Hematopoietic multipotent progenitor cell treated with erythropoietin and hydrocortisone succinate and interleukin-3 and kit ligand, for 17 days (in vitro differentiated cells): ENCODE measurements around the gene CHST2.
"Not testable (repeated sequence)": the region's sequence is repeated elsewhere in the genome, so short reads cannot be mapped to it uniquely, and the experiment has no call there.

Experiments used
- DNase-seq: peaks from one replicate; pipeline ENCODE4 v3.0.0-alpha.2; 2015; ENCODE audit warnings: low spot score

Gene CHST2

GRCh38 chr3:143132246-143132980 is 12.8 kb downstream of the CHST2 start:
- no peak for DNase-seq

DNA sequence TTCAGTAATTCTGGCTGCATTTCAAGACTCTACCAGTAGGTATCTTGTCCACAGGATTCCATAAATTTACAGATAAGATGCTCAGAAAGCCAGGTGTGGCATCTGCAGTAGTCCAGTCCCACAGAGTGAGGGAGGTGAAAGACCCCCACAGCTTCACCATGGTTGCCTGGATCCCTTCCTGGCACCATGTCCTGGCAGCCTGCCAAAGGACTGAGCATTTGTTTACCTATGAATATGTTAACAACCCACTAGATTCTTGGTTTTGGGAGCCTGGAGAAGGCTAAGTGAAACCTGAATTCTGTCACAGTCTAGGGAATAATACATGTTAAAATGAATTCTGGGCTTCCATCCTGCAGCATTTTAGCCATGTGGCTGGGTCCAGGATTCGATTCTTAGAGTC is 14.9 kb downstream of the CHST2 start:
- DNase-seq, result peak; percentile 32

DNA sequence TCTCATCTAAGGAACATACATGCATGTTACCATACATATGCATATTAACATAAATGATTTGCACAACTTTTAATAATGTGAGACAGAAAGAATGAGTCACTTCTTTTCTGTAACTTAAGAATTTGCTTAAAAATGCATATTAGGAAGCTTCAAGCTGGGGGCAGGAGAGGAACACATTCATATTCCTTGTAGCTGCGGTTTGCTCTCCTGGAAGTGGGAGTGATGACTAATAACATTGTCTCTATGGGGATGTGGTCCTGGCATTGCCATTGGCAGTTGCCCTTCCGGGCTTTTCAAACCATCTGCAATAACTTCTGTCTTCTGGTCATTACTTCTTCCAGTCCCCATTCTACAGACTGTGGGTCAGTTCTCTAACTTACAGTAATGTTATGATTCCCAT is 15.6 kb downstream of the CHST2 start:
- DNase-seq, result no peak

DNA sequence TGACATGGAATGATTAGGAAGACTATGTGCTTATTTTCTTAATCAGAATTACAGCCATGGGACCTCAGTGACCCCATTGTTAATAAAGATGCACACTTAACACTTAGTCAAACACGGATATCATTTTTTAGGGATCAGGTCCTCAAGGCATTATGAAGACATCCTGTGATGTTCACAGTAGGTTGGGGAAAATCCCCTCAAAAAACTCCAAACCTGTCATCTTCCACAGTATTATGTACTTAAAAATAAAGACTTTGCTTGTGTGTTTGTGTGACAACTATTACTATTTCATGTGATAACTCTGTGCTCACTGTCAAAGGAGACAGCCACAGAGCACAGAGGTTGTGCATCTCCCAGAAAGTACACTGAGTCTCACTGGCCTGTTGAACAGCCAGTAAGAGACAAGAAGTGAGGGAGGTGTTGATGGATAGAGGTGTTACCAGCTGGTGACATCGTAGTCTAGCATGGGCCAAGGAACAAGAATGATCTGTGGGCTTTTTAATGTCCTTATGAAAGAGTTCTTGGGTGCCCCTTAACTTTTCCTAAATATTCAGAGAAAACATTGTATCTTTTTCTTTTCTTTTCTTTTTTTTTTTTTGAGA is 18.0 kb downstream of the CHST2 start:
- no peak for DNase-seq

DNA sequence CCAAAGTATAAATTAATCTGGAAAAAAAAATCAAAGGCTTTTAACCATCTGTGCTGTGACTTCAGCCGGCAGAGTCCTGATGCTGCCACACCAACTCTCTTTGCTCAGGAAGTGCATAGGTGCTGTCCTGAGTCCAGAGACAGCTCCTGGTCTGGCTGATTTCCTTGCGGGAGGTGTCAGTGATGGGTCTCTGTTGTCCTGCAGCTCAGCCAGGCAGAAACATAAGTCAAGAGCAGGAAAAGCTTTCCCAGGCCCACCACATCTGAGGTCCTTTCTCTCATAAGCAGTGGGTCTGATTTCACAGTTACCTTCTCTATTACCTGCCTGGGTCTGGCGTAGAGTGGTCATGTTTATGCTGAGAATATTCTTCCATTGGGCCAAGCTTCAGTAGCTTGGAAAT is 19.4 kb downstream of the CHST2 start:
- no peak for DNase-seq

DNA sequence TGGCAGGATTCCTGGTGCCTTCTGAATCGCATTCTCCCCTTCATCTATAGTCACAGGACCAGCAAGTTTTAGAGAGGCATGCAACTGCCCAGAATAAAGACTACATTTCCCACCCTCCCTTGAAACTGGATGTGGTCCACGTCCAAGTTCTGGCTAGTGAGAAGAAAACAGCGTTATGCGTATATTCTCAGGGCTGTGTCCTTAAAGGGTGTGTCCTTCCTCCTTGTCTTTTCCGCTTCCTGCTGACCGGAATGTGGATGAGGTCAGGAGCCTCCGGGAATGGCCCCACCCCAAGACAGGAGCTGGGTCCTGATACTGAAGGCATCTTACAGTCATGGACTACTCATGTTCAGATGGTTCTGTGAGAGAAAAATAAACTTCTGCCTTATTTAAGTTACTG is 20.2 kb downstream of the CHST2 start:
- DNase-seq, result no peak

DNA sequence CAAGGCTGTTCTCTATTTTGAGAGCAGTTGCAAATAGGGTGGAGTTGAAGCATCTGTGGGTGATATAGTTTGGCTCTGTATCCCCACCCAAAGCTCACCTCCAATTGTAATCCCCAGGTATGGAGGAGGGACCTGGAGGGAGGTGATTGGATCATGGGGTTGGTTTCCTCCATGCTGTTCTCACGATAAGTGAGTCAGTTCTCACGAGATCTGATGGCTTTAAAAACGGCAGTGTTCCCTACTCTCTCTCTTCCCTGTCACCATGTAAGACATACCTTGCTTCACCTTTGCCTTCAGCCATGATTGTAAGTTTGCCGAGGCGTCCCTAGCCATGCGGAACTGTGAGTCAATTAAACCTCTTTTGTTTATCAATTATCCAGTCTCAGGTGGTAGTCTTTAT is 21.0 kb downstream of the CHST2 start:
- no peak for DNase-seq

DNA sequence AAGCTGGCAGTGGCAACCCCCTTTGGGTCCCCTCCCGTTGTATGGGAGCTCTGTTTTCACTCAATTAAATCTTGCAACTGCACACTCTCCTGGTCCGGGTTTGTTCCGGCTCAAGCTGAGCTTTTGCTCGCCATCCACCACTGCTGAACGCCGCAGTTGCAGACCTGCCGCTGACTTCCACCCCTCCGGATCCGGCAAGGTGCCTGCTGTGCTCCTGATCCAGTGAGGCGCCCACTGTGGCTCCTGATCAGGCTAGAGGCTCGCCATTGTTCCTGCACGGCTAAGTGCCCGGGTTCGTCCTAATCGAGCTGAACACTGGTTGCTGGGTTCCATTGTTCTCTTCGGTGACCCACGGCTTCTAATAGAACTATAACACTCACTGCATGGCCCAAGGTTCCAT is 22.8 kb downstream of the CHST2 start:
- no peak for DNase-seq

GRCh38 chr3:143145906-143146305 is 26.3 kb downstream of the CHST2 start:
- DNase-seq, result no peak

GRCh38 chr3:143146486-143147274 is 27.1 kb downstream of the CHST2 start:
- no peak for DNase-seq

- no peak for DNase-seq
Observed at GRCh38 chr3:143147707-143148106, 28.1 kb downstream of the CHST2 start.

- DNase-seq, result no peak
Observed at GRCh38 chr3:143150071-143150470, 30.5 kb downstream of the CHST2 start.

DNA sequence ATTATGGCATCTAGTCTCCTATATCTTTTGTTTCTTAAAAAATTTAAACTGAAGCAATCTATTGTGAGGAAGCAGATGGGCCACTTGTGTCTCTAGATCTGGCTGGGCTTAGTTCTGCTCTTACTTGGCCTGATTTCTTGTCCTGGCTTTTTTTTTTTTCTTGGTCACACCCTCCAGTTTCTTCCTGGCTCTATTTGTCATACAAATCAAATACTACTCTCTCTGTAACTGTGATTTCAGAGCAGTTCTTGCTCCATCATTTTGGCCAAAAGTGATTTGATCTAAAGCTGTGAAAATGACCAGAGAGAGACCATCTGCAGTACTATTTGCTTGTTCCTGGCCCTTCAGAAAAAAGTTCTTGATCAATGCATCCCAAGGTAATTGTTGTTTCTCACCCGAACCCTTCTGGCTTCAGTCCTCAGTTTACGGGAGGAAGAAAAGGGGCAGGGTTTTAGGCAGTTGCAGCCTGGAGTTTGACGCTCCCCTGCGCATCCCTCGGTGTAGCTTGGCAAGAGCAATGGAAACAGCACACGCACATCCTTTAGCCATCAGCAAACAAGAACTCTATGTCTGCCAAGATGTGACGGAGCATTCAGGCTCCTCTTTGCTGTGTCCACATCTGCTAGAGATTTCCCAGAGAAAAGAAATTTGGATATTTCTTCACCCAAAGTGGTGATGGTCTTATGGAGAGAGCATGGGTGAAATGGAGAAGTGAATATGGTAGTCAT is 31.6 kb downstream of the CHST2 start:
- no peak for DNase-seq

- DNase-seq, result no peak
Observed at GRCh38 chr3:143152043-143152442, 32.5 kb downstream of the CHST2 start.

GRCh38 chr3:143155756-143156155 is 36.2 kb downstream of the CHST2 start:
- DNase-seq, result no peak

DNA sequence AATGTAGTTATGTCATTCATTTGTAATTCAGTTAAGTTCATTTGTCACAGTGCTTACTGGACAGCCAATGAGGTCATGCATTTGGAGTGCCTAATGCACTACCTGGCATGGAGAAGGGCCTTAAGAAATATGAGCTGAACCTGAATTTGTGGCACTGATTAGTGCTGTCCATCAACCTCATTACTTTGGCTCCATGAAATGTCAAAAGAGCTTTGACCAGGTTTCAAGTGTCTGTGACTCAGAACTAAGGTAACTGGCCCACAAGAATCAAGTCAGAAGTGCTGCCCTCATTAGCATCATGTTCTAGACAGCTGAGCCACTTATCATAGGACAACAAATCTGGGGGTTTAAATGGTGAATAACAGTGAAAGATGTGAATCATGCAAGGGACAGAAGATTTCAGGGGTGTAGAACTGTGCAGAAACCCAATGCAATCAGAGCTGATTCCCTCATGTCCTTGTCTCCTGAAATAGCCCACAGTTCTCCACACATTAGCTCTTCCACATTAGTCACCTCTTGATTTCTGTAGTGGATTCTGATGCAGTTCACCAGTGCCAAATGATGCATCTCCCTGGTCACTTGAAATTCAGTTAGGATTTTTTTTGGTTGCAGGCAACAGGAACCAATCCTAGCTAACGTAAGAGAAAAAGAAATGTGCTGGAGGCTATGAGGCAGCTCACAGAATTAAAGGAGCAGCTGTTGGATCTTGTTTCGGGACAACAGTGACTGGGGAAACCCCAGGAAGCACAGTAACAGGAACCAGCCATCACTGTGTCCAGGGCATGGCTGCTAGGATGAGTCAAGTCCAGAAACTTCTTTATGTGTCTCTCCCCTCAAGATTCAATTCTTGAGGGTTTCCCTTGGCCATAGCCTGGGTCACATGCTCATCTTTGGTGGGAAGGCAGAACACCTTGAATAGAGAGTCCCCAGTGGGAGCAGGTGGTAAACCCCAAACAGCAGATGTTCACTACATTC is 38.7 kb downstream of the CHST2 start:
- no peak for DNase-seq

GRCh38 chr3:143160437-143160836 is 40.9 kb downstream of the CHST2 start:
- no peak for DNase-seq

GRCh38 chr3:143163562-143164100 is 44.1 kb downstream of the CHST2 start:
- no peak for DNase-seq

DNA sequence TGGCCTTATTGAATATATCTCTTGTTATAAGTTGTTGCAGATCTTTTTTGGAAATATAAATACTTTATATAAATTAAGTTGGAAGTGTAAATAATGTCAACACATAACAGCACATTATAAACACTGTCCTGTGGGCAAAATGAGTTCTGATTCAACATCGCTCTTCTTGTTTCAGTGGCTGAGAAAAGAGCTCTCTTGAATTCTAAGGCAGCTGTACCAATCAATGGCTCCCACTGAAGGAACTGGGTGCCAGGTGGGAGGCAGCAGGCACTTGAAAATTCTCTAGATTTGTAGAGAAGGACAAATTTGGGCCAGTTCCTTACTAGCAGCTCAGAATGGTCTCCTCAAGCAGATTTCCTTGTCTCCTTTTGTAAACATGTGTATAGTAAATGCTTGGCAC is 45.6 kb downstream of the CHST2 start:
- DNase-seq, result no peak

DNA sequence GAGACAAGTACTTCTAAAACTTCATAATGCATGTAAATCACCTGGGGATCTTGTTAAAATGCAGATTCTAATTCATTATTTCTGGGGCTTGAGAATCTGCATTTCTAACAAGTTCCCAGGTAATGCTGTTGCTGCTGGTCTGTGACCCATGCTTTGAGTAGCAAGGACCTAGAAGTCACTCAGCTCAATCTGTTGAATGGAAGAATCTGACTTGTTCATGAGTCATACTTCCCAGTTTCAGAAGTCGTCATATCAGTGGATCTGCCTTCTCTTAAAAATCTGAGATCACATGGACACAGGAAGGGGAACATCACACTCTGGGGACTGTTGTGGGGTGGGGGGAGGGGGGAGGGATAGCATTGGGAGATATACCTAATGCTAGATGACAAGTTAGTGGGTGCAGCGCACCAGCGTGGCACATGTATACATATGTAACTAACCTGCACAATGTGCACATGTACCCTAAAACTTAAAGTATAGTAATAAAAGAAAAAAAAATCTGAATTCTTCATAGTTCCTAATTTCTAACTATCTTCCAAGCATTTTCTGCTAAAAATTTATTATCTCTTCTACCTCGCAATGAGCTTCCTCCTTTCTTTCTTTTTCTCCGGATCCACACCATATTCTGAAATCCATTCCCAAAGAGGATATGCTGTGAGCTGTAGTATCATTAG is 46.2 kb downstream of the CHST2 start:
- DNase-seq, result not testable (repeated sequence)
